ENCODE measurements around the gene ACD.

- TF ChIP-seq POLR2A (IDR thresholded peaks at IDR 0.05; ENCODE audit: low read depth, low read length) (no peak), CTCF (conservative IDR thresholded peaks at IDR 0.05; ENCODE audit: low read depth, low read length) (no peak), CEBPB (IDR thresholded peaks at IDR 0.05; ENCODE audit: low read depth, low read length) (no peak), CHD1 (IDR thresholded peaks at IDR 0.05; ENCODE audit: low read depth, low read length) (no peak), RCOR1 (IDR thresholded peaks at IDR 0.05; ENCODE audit: insufficient replicate concordance, low read length) (no peak), SMC3 (IDR thresholded peaks at IDR 0.05; ENCODE audit: low read depth, low read length) (no peak), RAD21 (IDR thresholded peaks at IDR 0.05; ENCODE audit: low read length) (no peak), RFX5 (IDR thresholded peaks at IDR 0.05; ENCODE audit: low read depth, low read length) (no peak), ELK1 (IDR thresholded peaks at IDR 0.05; ENCODE audit: borderline replicate concordance, low read depth, low read length) (no peak), MXI1 (IDR thresholded peaks at IDR 0.05; ENCODE audit: borderline replicate concordance, low read depth, low read length) (no peak)
Observed at GRCh38 chr16:67647681-67648080, 12.4 kb downstream of the ACD start.

All from IMR-90 (cell line).